HG03064 (cell line): Measurements from ENCODE around the gene CACNA1C.

Source experiments
- ATAC-seq: cut with Tn5 transposase; IDR thresholded peaks from one replicate; pipeline ENCODE4 v1.9.1; 2021; ENCODE audit warnings: low read depth; ENCODE audit not compliant: unreplicated experiment

CACNA1C gene

DNA sequence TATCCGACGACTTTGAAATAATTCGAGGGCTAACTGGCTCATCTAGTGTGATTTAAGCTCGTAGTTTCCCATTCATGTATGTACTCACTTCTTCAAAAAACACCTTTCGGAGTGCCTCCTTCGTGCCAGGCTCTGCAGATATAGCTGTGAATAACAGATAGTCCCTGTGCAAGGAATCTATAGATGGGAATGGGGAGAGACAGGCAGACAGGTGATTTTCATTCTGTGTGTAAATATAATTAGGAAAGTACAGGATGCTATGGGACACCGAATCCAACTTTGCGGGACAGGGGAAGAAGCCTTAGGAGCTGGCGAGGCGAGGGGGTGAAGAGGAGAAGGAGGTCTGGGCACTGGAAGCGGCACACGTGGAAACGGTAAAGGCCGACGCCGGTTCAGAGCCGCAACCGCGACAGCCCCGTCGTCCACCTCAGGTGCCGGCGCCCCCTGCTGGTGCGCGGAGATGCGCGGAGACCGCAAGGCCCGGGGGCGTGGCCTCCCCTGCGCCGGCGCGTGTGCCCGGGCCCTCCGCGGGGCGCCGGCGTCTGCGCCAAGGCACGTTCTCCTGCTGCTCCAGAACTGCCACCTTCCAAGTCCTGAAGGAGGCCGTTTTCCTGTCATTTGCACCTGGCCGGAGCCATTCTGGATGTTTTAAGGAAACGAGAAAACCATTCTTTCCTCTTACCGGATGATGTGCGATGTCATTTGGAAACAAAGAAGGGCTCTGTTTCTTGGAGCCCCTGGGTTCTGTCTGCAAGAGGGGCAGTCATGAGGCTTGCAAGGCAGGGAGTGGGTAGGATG is 18.0 kb upstream of the CACNA1C start:
- no peak for ATAC-seq

DNA sequence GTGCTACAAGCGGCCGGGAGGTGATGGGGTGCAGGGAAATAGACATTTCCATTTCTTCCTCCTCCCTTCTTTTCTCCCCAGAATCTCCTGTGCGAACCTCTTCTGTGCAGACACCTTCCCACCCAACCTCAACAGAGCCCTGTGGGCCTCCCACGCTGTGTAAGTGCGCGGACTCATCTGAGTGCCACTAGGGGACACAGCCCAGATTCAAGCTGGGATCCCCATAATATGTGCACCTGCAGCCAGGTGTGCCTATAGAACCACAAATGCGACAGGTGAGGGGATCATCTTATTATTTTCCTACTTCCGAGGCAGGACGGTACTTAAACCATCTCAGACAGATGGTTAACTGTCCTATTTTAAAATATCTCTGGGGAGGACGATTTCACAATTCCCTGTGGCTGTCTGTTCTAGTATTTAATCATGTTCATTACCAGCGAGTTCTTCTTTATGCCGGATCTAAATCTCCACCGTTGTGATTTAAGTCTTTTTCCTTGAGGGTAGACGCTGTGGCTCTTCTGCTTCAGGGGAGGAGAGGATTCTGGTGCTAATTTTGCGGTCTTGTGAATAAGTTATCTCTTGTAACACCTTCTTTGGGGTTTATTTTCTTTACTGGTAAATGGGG is 17.2 kb upstream of the CACNA1C start:
- ATAC-seq: no peak

DNA sequence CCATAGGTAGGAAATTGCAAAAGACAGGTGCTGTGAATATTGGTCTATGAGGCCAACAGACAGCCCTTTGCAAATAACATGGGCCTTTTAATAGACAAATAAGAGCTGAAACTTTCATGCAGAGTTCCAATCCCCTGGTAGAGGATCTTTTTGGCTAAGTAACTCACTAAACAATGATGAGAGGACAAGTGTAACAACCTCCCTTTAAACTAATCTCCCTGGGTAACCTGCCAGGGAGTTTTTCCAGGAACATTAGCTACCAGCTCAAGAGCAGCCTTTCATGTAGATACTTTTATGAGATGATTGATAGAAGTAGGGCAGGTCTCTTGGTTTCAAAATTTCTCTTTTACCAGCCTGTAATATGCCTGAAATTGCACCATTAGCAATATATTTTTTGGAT is 13.8 kb upstream of the CACNA1C start:
- ATAC-seq: no peak

DNA sequence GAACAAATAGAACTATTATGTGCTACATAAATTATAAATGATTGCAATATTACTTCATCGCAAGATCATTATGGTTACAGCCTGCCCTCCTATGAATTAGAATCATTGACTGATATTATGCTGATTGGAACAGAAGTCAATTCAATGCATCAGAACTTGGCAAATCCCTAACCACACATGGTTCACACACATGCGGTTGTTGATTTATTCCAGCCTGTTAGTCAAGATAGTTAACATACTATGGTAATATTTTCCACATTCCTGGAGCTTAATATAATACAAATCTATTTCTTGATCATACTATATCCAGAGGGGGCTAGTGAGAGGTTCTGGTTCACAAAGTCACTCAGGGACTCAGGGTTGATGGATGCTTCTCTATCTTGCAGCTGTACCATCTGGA is 9.7 kb upstream of the CACNA1C start:
- no peak for ATAC-seq

DNA sequence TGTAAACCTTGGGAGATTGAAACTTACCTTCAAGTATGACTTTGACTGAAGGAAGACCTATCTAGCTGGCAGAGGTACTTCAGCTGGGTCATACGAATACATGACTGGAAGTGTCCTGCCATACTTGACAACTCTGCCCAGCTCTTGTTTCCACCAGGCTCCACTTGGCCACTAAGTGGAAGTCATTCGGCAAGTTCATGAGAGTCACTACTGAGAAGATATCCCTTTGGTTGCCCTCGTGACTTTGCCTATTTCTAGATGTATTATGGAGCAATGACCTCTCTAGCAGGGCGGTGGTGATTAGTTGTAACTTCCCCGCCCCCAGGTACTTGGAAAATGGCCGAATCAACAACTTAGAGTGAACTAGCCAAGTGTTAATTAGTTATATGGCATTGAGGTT is 8.6 kb upstream of the CACNA1C start:
- no peak for ATAC-seq

DNA sequence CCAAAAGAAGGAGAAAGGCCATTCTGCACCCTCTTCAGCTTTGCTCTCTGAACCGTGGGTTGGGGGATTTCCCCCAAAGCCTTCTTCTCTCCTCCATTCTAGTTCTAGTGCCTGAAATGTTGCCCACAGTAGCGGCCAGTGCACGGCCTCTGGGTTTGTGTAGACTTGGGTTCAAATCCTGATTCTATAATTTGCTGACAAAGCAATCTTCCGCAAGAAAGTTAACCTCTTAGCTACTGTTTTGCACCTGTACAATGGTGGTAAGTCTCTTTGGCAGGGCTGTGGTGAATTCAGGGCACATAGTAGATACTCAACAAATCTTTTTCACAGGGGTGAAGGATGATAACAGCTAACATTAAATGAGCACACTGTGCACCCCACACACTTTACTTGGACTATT is 5.8 kb upstream of the CACNA1C start:
- ATAC-seq: no peak

DNA sequence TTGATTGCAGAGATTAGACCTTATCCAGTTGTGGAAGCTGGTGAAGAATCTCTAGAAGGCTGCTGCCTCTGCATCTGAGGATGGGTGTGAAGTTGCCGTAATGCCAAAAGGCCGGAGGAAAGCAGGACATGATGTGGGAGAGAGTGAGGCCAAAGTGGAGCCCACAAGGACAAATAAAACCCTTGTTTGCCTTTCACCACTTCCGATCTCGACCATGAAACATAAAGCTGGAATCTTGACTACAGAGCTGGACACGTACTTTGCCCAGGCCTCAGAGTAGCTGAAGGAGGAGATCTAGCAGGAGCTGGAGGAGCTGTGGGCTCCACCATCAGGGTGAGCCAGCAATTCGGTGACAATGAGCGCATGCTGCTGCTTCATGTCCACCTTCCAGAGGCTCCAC is 5.0 kb upstream of the CACNA1C start:
- no peak for ATAC-seq

DNA sequence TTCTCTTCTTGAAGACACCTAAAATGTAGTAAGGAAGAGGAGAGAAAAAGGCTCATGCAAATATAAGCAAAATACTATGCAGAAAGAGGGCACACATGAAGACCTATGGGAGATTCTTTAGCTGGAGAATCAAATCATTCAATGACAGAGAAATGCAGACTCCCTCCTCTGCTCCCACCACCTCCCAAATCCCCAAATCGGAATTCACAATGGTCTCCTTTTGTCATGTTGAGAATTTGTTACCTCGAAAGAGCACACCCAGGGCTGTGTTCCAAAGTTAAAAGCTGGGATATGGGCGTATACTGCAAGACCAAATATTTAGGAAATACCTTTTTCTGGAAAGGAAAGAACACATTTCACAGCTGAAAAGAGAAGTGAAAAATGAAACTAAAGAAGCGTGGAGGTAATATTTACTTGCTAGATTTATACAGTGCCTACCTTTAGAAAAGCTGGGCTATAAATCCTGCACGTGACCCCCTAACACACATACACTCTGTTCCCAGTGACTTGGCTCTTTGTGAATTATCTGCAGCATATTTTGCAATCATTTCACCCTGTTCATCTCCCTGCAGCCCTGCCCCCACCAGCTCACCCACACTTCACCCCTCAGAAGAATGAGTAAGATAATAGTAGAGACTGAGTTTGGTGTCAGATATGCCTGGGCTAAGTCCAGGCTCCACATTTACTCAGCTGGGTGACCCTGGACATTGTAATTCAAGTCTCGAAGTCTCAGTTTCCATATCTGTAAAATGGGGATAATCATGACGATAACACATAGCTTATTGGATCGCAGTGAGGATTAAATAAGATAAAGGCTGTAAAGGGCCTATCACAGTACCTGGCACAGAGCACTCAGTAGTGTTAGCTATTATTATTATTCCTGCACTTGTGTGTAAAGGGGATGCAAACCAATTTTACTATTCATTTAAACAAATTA is 2.9 kb upstream of the CACNA1C start:
- ATAC-seq: no peak

DNA sequence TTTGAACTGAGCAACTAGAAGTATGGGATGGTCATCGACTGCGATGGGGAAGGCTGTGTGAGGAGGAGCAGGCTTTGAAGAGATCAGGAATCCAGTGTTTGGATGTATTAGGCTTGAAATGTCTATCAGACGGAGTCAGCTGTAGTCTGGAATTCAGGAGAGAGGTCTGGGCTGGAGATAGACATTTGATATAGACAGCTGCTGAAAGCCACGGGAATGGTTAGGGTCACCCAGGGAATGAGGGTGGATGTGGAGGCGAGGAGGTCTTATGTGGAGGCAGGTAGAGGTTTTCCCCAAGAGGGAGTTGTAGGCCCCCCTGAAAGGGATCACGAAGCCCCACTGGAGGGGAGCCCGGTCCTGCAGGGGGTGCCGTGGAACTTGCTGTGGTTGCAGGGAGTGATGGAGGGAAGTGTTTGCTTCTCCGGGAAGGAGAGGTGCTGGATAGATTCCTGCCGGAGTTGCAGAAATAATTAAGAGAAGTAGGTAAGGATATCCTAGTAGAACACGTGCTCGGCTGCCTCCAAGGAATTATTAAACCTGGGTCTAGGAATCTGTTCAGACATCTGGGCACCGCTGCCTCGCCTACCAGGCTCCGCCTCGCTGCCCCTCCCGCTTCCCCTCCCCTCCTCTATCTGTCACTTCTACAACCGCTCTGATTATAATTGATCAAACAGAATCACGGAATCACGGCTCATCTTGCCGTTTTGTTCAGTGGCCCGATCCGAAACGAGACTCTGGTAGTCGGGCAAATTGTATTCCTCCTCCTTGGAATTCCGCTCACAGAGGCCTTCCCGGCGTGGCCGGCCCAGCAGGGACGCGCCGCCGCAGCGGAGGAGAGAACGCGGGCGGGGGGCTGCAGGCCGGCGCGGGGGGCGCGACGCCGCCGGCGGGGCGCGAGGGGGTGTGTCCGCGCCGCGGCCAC is 826 bp upstream of the CACNA1C start:
- no peak for ATAC-seq

DNA sequence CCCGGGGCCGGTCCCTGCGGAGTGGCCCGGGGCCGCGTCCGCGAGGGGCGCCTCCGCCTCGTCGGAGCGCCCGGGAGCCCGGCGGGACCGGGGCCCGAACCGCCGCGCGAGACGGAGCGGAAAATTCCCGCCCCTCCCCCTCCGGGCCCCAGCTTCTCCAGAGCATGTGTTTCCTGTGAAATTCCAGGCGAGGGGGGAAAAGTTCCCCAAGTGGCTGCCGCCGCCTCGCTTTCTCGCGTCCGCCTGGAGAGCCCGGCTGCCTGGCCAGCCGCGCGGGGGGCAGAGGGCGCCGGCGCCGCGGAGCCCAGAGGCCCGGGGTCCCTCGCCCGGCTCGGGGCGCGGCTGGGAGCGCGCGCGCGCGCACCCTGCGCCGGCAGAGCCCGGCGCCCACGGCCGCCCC is 904 bp downstream of the CACNA1C start:
- ATAC-seq: no peak

DNA sequence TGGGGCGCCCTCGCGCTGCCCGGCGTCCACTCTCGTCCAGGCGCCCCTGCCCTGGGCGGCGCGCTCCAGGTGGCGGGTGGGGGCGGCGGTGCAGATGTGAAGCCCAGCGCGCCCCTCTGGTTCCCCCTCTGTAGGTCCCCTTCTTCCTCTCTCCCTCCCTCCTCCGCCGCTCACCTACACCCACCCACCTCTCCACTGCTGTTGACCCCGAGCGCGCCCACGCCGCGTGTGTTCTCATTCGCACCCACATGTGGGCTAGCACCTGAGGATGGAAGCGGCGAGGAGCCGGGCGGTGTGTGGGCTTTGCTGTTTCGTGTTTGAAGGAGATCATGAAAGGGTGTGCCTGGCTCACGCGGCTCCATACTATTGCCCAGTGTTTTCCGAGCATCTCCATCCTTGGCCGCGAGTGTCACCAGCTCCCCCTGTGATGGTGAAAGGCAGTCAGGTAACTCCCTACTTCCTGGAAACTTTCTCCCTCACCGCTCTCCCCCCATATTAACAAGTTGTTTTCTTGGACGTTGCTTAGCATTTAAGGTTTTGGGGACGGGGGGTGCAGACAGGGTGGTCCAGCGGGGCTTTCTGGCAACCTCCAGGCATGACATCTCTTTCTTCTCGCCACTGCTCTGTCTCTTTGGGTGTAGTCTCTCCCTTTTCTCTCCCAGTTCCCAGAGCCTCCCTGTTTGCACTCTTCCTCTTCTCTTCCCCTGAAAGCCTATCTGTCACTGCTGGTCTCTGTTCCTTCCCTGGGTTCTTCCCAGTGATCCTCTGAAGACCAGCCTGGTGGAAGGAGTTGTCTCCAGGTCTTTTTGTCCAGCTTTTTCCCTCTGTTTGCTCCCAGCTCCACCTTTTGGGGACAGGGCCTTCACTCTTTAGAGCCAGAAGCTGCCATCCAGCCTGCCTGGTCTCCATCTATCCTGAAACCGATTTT is 1.6 kb downstream of the CACNA1C start:
- ATAC-seq: no peak

DNA sequence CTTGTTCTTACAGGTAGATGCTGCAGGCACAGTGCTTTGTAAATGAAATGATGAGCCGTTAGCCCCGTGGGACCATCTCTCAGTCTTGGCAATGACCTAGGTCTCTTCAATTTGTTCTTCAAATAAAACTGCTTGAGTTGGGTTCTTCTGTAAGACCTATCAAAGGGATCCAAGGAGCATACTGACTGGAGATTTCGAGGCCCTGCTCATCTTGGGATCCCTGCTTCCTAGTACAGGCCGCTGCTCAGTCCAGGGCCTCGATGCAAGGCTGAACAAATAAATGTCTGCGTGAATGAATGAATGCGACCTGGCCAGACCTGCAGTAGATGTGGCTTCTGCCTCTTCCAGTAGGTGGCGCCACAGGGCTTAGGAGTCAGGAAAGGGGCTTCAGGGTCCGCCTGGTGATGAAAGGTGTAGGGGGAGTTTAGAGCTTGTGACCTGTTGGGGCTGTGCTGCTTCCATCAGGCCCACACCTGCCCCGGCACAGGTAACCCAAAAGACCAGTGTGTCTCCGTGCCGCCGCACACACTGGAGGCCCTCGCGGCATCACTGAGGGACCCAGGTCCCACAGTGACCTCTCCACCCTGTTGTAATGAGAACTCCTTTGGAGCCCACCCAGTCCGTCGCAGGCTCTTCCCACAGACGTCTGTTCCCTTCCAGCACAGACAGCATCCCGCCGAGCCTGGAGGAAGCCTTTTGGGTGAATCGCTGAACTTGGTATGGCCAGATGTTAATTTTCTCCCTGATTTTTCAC is 4.4 kb downstream of the CACNA1C start:
- ATAC-seq: no peak

DNA sequence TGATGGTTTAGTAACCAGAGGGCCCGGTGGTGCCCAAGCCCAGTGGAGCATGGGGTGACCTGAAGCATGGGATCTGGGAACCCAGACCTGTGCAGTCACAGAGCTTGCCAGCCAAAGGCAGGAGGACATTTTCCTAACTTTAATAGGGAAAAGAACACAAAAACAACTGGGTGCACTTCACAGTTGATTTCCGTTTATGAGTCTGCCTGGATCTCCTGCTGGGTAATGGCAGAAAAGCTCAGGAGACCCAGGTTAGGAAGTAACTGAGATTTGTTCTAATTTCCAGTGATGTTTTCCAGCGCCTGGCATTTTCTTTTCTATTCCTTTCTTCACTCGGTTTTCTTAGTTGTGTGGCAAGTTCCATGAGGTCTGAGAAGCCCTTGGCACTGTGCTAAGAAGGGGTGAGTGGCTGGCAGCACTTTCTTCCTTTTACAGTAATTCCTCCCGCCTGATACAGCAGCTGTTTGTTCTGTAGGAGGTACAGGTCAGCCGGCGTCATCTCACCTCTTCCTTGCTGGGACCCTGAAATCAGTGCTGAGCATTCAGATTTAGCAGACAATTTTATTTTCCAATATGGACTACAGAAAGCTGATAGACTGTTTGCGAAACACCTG is 5.1 kb downstream of the CACNA1C start:
- no peak for ATAC-seq

DNA sequence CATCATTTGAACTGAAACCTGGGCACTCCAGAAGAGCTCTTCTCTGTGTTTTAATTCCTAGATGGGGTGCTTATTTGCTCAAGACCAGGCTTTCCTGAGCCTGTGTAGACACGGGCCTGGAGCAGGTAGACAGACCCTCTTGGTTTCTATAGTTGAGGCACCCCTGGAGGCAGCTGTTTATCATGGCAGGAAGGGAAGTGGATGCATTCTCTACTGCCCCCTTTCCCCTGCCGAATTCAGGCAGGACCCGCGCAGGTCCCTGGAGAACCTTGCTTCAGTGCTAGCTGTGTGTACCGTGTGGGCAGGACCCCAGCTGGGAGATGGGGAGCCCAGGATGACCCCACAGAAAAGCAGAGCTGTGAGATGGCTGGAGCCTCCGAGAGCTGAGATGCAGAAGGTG is 6.0 kb downstream of the CACNA1C start:
- no peak for ATAC-seq

DNA sequence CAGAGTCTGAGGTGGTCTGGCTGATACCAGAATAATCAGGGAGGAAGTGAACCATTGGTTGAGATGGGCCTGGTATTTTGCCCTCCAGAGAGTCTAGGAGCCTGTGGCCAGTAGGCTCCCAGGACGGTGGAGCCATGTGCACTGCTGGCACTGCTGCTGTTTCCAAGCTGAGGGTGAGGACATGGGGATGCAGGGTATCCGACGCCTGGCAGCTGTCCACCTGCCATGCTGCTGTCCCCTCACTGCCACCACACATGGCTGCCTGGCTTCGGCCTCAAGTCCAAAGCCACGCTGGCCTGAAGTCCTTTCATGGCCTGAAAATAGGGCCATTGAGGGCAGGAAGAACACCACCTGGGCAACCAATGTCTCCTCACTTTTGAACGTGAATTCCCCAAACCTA is 8.6 kb downstream of the CACNA1C start:
- ATAC-seq: no peak

DNA sequence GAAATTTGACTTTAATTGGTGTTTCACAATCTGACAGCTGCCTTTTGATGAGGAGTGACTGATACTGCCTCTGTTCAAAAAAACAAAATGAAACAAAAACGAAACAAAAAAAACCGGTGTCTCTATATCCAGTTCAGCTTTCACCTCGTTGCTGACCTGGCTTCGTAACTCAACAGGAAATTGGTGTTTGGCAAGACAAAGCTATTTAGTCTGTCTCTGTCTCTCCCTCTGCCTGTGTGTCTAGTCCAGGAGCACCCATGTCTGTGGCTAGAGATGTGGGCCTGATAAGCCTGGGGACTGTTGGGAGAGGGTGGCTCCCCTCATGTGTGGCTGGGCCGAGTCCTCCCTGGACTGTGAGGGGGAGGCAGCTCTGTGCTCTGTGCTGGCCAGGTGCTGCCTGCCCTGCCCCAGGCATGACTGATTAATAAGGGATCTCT is 11.3 kb downstream of the CACNA1C start:
- no peak for ATAC-seq

DNA sequence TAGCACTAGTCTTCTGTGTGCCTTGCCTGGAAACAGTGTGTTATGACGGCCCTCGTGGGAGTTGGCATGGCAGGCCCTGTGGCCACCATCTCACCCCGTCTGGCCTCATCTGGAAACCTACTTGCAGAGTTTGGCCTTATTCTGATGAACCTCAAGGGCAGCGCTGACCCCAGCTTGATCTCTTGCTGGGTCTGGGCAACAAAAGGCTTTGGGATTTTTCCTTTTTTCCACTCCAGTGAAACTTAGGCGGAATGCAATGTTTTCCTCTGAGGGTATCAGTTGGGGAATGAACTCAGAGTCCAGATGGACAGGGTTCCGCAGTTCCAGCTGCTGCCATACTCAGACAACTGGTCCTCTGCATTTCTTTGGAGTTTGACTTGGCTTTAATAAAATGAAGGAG is 15.9 kb downstream of the CACNA1C start:
- no peak for ATAC-seq

DNA sequence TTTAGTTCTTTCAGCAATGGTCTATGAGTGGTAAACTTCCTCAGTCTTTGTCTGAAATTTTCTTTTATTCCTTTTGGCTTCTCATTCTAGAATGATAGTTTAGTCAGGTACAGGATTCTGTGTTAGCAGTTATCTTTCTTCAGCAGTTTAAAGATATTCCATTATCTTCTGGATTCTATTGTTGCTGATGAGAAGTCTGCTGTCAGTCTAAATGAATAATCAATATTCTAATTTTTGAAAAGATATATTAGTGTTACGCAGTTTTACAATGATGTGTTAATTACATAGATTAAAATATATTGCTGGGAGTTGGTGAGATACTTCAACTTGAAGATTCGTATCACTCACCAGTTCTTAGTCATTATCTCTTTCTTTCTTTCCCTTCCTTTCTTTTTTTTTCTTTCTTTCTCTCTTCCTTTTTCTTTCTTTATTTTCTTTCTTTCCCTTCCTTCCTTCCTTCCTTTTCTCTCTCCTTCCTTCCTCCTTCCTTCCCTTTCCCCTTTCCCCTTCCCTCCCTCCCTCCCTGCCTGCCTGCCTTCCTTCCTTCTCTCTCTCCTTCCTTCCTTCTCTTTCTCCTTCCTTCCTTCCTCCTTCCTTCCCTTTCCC is 17.8 kb downstream of the CACNA1C start:
- ATAC-seq: no peak
